Upper lobe of right lung (tissue), 1 donor: ENCODE results near the gene ALAD. TPM values are rescaled to one million over a fixed set of nuclear protein-coding genes. Genes with fewer than 3 reads are reported as not detected.
"Not testable (repeated sequence)": the region's sequence is repeated elsewhere in the genome, so short reads cannot be mapped to it uniquely, and the experiment has no call there.

Source experiments
- ATAC-seq: fragments of 200-7000 bp; cut with Tn5 transposase; one replicate; pipeline ENCODE4 v1.9.1; 2020; ENCODE audit warnings: mild to moderate bottlenecking, moderate library complexity
- DNase-seq: peaks from one replicate; pipeline ENCODE4 v3.0.0-alpha.2; 2020
- H3K27ac ChIP-seq: fragments of 200-600 bp; one replicate; pipeline ENCODE4 v1.8.0; 2022
- H3K27me3 ChIP-seq: fragments of 200-600 bp; one replicate; pipeline ENCODE4 v1.8.0; 2022; ENCODE audit warnings: mild to moderate bottlenecking
- H3K36me3 ChIP-seq: fragments of 200-600 bp; one replicate; pipeline ENCODE4 v1.8.0; 2022
- H3K4me1 ChIP-seq: fragments of 200-600 bp; one replicate; pipeline ENCODE4 v1.8.0; 2022
- H3K4me3 ChIP-seq: fragments of 200-600 bp; one replicate; pipeline ENCODE4 v1.8.0; 2022; ENCODE audit warnings: mild to moderate bottlenecking
- H3K9me3 ChIP-seq: fragments of 200-600 bp; one replicate; pipeline ENCODE4 v1.8.0; 2022
- intact Hi-C: fragments of 100-400 bp; cut with DNase I; formaldehyde crosslinking; loops from one replicate; pipeline ENCODE4 v1.11.0; 2022
- long read RNA-seq: library from polyadenylated mRNA; unstranded; transcript quantifications from one replicate; pipeline ENCODE4 v2.0.0, GENCODE V29; 2021
- total RNA-seq: library from RNA; stranded (reverse); fragmentation: NEBNext Ultra II Directional; extraction: Animal tissue kit (Norgen Biotek cat#: 25700); gene quantifications from one replicate; pipeline ENCODE4 v1.2.1, GENCODE V29; 2021
- TF ChIP-seq, protein P1 (sequence below): fragments of 200-600 bp; IDR thresholded peaks from one replicate; pipeline ENCODE4 v1.8.0; 2022; ENCODE audit warnings: antibody characterized with exemption
- donor health status: DM: no; HTN: yes; CAD: no; lungs with severe emphysema.

ALAD gene
- 37.7 TPM for total RNA-seq
- long read RNA-seq, transcript ALAD-201 (12 exons, 3,173 nt): major isoform, 78 of 105 reads
- long read RNA-seq, partial matches to known transcripts: 11 of 105 reads
- long read RNA-seq, other reads (novel, unspliced or antisense): 15 of 105 reads

- intact Hi-C loops: no loop called here
- peak; percentile 100 for DNase-seq
- ATAC-seq: peak; percentile 99
- Histone ChIP-seq H3K36me3 (no peaks in the 10 kb centered on the region), H3K27me3 (no peaks in the 10 kb centered on the region), H3K4me3 (peak within 1 kb of the TSS; percentile 78), H3K9me3 (no peaks in the 10 kb centered on the region), H3K27ac (peak within 1 kb of the TSS; percentile 73), H3K4me1 (peaks cover 12% of the 10 kb centered on the region)
- TF ChIP-seq, protein P1, sequence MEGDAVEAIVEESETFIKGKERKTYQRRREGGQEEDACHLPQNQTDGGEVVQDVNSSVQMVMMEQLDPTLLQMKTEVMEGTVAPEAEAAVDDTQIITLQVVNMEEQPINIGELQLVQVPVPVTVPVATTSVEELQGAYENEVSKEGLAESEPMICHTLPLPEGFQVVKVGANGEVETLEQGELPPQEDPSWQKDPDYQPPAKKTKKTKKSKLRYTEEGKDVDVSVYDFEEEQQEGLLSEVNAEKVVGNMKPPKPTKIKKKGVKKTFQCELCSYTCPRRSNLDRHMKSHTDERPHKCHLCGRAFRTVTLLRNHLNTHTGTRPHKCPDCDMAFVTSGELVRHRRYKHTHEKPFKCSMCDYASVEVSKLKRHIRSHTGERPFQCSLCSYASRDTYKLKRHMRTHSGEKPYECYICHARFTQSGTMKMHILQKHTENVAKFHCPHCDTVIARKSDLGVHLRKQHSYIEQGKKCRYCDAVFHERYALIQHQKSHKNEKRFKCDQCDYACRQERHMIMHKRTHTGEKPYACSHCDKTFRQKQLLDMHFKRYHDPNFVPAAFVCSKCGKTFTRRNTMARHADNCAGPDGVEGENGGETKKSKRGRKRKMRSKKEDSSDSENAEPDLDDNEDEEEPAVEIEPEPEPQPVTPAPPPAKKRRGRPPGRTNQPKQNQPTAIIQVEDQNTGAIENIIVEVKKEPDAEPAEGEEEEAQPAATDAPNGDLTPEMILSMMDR: peak; percentile 96
Observed at GRCh38 chr9:113401027-113401792, at the start of gene ALAD. ALAD (minus strand) TSS chr9:113401284; CDS start chr9:113393559, 7,725 bp downstream.

- H3K9me3 ChIP-seq: no peaks in the 10 kb centered on the region
- H3K27me3 ChIP-seq: no peaks in the 10 kb centered on the region
- H3K4me3 ChIP-seq: no peak overlapping the region
- TF ChIP-seq, protein P1: no peak
- ATAC-seq: no peak
- peaks cover 6% of the 10 kb centered on the region for H3K4me1 ChIP-seq
- no peak for DNase-seq
- H3K36me3 ChIP-seq: no peaks in the 10 kb centered on the region
- intact Hi-C loops: loop anchor here (5.0 kb wide), 2 partner anchors 138 to 208 kb away; no protein-coding TSS in a partner anchor
- no peak overlapping the region for H3K27ac ChIP-seq
Observed at GRCh38 chr9:113449376-113449775, 48.3 kb upstream of the ALAD start.

GRCh38 chr9:113446323-113446740, 45.2 kb upstream of the ALAD start:
- Histone ChIP-seq H3K27ac (no peak overlapping the region), H3K27me3 (no peaks in the 10 kb centered on the region), H3K4me3 (no peak overlapping the region), H3K4me1 (no peaks in the 10 kb centered on the region), H3K36me3 (no peaks in the 10 kb centered on the region), H3K9me3 (no peaks in the 10 kb centered on the region)
- ATAC-seq (peak; percentile 67), DNase-seq (no peak)
- TF ChIP-seq, protein P1: peak; percentile 78
- intact Hi-C loops: loop anchor here (5.0 kb wide), 2 partner anchors 141 to 211 kb away; no protein-coding TSS in a partner anchor

GRCh38 chr9:113444736-113445135, 43.7 kb upstream of the ALAD start:
- no peaks in the 10 kb centered on the region for H3K4me1 ChIP-seq
- no peaks in the 10 kb centered on the region for H3K9me3 ChIP-seq
- DNase-seq (no peak), ATAC-seq (no peak)
- TF ChIP-seq, protein P1: no peak
- no peak overlapping the region for H3K4me3 ChIP-seq
- intact Hi-C loops: loop anchor here (5.0 kb wide), 2 partner anchors 143 to 213 kb away; no protein-coding TSS in a partner anchor
- H3K27ac ChIP-seq: no peak overlapping the region
- H3K27me3 ChIP-seq: no peaks in the 10 kb centered on the region
- H3K36me3 ChIP-seq: no peaks in the 10 kb centered on the region

DNA sequence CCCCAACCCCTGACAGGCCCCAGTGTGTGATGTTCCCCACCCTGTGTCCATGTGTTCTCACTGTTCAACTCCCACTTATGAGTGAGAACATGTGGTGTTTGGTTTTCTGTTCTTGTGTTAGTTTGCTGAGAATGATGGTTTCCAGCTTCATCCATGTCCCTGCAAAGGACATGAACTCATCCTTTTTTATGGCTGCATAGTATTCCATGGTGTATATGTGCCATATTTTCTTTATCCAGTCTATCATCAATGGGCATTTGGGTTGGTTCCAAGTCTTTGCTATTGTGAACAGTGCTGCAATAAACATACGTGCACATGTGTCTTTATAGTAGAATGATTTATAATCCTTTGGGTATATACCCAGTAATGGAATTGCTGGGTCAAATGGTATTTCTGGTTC, 36.6 kb upstream of the ALAD start:
- H3K27me3 ChIP-seq, H3K4me1 ChIP-seq, ATAC-seq, DNase-seq, H3K27ac ChIP-seq, H3K9me3 ChIP-seq, intact Hi-C loops, H3K4me3 ChIP-seq, H3K36me3 ChIP-seq: not testable (repeated sequence)
